H1 (cell line): ENCODE measurements around the gene SPDYE4. TPM values are rescaled to one million over a fixed set of nuclear protein-coding genes. Genes with fewer than 3 reads are reported as not detected.

ENCODE experiments used
- CBX5 ChIP-seq: fragments of 300-800, 300-1000 bp; sonication (generic); IDR thresholded peaks from 2 replicates; pipeline ENCODE4 v1.7.1; 2016; ENCODE audit warnings: antibody characterized with exemption, low read length, low read depth
- CREB1 ChIP-seq: IDR thresholded peaks from 2 replicates; pipeline ENCODE4 v1.6.1; 2012; ENCODE audit warnings: inconsistent platforms
- E2F6 ChIP-seq: IDR thresholded peaks from 2 replicates; pipeline ENCODE4 v1.6.1; 2012; ENCODE audit warnings: inconsistent platforms
- EGR1 ChIP-seq: IDR thresholded peaks from 2 replicates; pipeline ENCODE4 v1.6.1; 2011; ENCODE audit warnings: low read depth, low read length, borderline replicate concordance
- GTF2F1 ChIP-seq: IDR thresholded peaks from 2 replicates; pipeline ENCODE4 v1.6.1; 2012; ENCODE audit warnings: low read depth, low read length, improper control_type of control experiment, borderline replicate concordance
- JUND ChIP-seq: IDR thresholded peaks from 2 replicates; pipeline ENCODE4 v1.6.1; 2011; ENCODE audit warnings: mild to moderate bottlenecking, improper control_type of control experiment, low read length
- KDM1A ChIP-seq: fragments of 200-600, 300-600 bp; sonication (generic); IDR thresholded peaks from 2 replicates; pipeline ENCODE4 v1.7.1; 2016; ENCODE audit warnings: mild to moderate bottlenecking, low read length, borderline replicate concordance
- KDM4A ChIP-seq: IDR thresholded peaks from one replicate; pipeline ENCODE4 v1.7.1; 2012; ENCODE audit warnings: low read depth, mild to moderate bottlenecking, moderate library complexity, low read length, inconsistent platforms; ENCODE audit not compliant: severe bottlenecking
- KDM5A ChIP-seq: fragments of 200-600 bp; IDR thresholded peaks from 2 replicates; pipeline ENCODE4 v1.7.1; 2012; ENCODE audit warnings: mild to moderate bottlenecking, low read length, inconsistent platforms, mixed read lengths
- MAX ChIP-seq: IDR thresholded peaks from 2 replicates; pipeline ENCODE4 v1.6.1; 2012; ENCODE audit warnings: inconsistent platforms
- POLR2A ChIP-seq, 2 experiments: IDR thresholded peaks; 1 replicate in 1 of 2; 2 replicates in 1 of 2; pipeline ENCODE4 v1.6.1; 2011; ENCODE audit warnings: low read depth in 2 of 2, low read length in 2 of 2, mild to moderate bottlenecking in 2 of 2; ENCODE audit errors: control extremely low read depth in 1 of 2
- POU5F1 ChIP-seq: IDR thresholded peaks from 2 replicates; pipeline ENCODE4 v1.6.1; 2011; ENCODE audit warnings: low read depth, mild to moderate bottlenecking, low read length, moderate library complexity
- RBBP5 ChIP-seq: IDR thresholded peaks from 2 replicates; pipeline ENCODE4 v1.7.1; 2012; ENCODE audit warnings: low read depth, mild to moderate bottlenecking, inconsistent platforms, low read length, moderate library complexity, borderline replicate concordance
- RFX5 ChIP-seq: IDR thresholded peaks from 2 replicates; pipeline ENCODE4 v1.6.1; 2011; ENCODE audit warnings: low read depth, low read length, improper control_type of control experiment, borderline replicate concordance
- RXRA ChIP-seq: IDR thresholded peaks from 2 replicates; pipeline ENCODE4 v1.6.1; 2011; ENCODE audit warnings: low read depth, mild to moderate bottlenecking, low read length, moderate library complexity; ENCODE audit not compliant: insufficient read depth
- SP1 ChIP-seq: IDR thresholded peaks from 2 replicates; pipeline ENCODE4 v1.6.1; 2011; ENCODE audit warnings: low read depth, low read length
- ZNF274 ChIP-seq: IDR thresholded peaks from 2 replicates; pipeline ENCODE4 v1.7.0; 2012; ENCODE audit warnings: low read length, borderline replicate concordance; ENCODE audit errors: extremely low read depth
- polyA plus RNA-seq, 7 experiments: library from polyadenylated mRNA; depleted of rRNA in 3 of 7; stranded (reverse) in 5 of 7; unstranded in 2 of 7; fragments of >200 nt in 5 of 7; fragments of 200-250 nt in 2 of 7; gene quantifications; 1 replicate in 5 of 7; 2 replicates in 1 of 7; 4 replicates in 1 of 7; pipeline versions ENCODE4 v1.2.1 to v1.2.3, GENCODE V29; 2011 to 2013; ENCODE audit warnings: missing spikeins in 2 of 7, mixed read lengths in 2 of 7
- total RNA-seq: library from RNA; stranded (reverse); fragmentation: NEBNext Ultra II Directional; extraction: Animal tissue kit (Norgen Biotek cat#: 25700); gene quantifications from 2 replicates; pipeline ENCODE4 v1.2.1, GENCODE V29; 2021
- TF ChIP-seq, protein P1 (sequence below), 3 experiments: IDR thresholded peaks; 1 replicate in 2 of 3; 2 replicates in 1 of 3; pipeline versions ENCODE4 v1.5.1 to v1.6.1; 2011; ENCODE audit warnings: low read length in 3 of 3, mild to moderate bottlenecking in 3 of 3, inconsistent platforms in 2 of 3, low read depth in 1 of 3, moderate library complexity in 1 of 3; ENCODE audit not compliant: insufficient read depth in 1 of 3; ENCODE audit errors: control extremely low read depth in 1 of 3
- TF ChIP-seq, protein P2 (sequence below): IDR thresholded peaks from 2 replicates; pipeline ENCODE4 v1.6.1; 2012; ENCODE audit warnings: low read length, inconsistent platforms

Gene SPDYE4
- total and polyA plus RNA-seq, 2 of the 8 experiments (the other 6 are each of a cell fraction or from before 2014, with no cell fraction given): not detected

GRCh38 chr17:8745586-8746500 is 12.5 kb downstream of the SPDYE4 start (continued):
- TF ChIP-seq MAX: 0 out of 2 replicates have a peak, but pooled peaks have one; percentile 7
- TF ChIP-seq KDM4A: peak; percentile 50
- no peak for TF ChIP-seq SP1
- no peak for TF ChIP-seq E2F6
- TF ChIP-seq POU5F1: no peak
- TF ChIP-seq CREB1: no peak
- no peak for TF ChIP-seq RXRA
- TF ChIP-seq EGR1: peak; percentile 81; the same call in 1 of the 2 replicates
- TF ChIP-seq, protein P1, sequence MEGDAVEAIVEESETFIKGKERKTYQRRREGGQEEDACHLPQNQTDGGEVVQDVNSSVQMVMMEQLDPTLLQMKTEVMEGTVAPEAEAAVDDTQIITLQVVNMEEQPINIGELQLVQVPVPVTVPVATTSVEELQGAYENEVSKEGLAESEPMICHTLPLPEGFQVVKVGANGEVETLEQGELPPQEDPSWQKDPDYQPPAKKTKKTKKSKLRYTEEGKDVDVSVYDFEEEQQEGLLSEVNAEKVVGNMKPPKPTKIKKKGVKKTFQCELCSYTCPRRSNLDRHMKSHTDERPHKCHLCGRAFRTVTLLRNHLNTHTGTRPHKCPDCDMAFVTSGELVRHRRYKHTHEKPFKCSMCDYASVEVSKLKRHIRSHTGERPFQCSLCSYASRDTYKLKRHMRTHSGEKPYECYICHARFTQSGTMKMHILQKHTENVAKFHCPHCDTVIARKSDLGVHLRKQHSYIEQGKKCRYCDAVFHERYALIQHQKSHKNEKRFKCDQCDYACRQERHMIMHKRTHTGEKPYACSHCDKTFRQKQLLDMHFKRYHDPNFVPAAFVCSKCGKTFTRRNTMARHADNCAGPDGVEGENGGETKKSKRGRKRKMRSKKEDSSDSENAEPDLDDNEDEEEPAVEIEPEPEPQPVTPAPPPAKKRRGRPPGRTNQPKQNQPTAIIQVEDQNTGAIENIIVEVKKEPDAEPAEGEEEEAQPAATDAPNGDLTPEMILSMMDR (IDR thresholded peaks at IDR 0.05; ENCODE audit: control extremely low read depth in 1 of 3, insufficient read depth in 1 of 3, low read depth in 1 of 3, low read length in 3 of 3): peak; percentile 62 to 88 (median 73)
- TF ChIP-seq KDM1A: no peak
- TF ChIP-seq ZNF274: no peak
- TF ChIP-seq JUND: no peak
- TF ChIP-seq, protein P2, sequence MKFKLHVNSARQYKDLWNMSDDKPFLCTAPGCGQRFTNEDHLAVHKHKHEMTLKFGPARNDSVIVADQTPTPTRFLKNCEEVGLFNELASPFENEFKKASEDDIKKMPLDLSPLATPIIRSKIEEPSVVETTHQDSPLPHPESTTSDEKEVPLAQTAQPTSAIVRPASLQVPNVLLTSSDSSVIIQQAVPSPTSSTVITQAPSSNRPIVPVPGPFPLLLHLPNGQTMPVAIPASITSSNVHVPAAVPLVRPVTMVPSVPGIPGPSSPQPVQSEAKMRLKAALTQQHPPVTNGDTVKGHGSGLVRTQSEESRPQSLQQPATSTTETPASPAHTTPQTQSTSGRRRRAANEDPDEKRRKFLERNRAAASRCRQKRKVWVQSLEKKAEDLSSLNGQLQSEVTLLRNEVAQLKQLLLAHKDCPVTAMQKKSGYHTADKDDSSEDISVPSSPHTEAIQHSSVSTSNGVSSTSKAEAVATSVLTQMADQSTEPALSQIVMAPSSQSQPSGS: no peak
- no peak for TF ChIP-seq RFX5
- TF ChIP-seq POLR2A (IDR thresholded peaks at IDR 0.05; ENCODE audit: control extremely low read depth in 1 of 2, low read depth in 2 of 2, low read length in 2 of 2): no peak
- no peak for TF ChIP-seq GTF2F1
- no peak for TF ChIP-seq CBX5
- TF ChIP-seq KDM5A: peak; percentile 57; the same call in 1 of the 2 replicates
- TF ChIP-seq RBBP5: 0 out of 2 replicates have a peak, but pooled peaks have one; percentile 38
